ENCODE data around the gene CYBA. TPM values are rescaled to one million over a fixed set of nuclear protein-coding genes. Genes with fewer than 3 reads are reported as not detected.

Gene CYBA
- total RNA-seq, 1 donor from 2014 or later, result 363 TPM

DNA sequence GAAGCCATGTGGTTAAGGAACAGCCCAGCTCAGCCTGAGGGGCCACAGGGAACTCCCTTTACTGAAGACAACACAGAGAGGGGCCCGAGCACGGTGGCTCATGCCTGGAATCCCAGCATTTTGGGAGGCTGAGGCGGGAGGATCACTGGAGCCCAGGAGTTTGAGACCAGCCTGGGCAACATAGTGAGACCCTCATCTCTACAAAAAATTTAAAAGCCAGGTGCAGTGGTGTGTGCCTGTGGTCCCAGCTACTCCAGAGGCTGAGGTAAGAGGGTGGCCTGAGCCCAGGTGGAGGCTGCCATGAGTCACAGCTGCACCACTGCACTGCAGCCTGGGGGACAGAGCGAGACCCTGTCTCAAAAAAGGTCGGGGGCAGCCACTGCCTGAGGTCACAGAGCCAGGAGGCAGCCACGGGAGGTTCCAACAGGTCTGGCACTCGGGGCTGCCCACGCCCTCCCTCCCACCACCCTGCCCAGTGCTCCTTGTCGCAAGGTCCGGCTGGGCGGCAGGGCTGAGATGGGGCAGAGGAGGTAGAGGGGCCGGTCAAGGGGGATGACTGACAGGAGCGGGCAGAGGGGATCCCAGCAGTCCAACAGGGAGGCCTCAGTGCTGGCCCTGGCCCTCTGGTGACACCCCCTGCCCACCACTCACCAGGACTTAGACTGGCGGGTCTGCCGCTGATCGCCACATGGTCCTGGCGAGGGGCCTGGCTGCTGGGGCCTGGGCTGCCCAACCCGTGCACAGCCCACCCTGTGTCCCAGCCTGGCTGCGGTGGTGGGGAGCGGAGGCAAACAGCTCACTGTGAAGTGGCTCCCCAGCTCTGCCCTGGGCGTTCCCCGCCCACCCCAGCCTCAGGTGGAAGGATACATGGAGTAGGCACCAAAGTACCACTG lies 3.4 kb downstream of the CYBA start:
- no peak for DNase-seq (ENCODE audit: extremely low read depth, low read depth, low spot score)

DNA sequence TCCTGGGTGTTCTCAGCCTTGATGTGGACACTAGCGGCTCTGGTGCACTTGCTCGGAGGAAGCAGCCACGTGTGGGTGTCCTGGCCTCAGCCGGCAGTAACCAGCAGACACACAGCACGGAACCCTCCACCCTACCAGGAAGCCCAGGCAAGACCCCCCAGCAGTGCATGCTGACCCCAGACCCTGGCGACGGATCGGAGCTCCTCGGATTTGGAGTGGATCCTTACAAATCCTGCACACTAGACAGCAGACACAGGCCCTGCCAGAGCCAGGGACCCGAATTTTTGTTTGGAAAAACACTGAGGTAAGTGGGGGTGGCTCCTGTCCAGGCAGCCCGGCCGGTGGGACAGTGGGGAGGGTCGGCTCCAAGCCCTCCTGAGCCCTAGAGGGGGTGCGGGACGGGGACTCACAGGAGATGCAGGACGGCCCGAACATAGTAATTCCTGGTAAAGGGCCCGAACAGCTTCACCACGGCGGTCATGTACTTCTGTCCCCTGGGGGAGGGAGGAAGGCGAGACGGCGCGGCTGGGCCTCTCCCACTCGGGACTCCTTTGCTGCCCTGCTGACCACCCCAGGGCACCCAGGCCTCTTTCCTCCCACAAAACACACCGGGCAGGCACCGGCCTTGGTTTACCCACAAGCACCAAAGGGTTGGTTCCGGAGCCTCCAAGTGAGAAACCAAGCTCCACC lies 4.4 kb downstream of the CYBA start:
- no peak for DNase-seq (ENCODE audit: extremely low read depth, low read depth, low spot score)

DNA sequence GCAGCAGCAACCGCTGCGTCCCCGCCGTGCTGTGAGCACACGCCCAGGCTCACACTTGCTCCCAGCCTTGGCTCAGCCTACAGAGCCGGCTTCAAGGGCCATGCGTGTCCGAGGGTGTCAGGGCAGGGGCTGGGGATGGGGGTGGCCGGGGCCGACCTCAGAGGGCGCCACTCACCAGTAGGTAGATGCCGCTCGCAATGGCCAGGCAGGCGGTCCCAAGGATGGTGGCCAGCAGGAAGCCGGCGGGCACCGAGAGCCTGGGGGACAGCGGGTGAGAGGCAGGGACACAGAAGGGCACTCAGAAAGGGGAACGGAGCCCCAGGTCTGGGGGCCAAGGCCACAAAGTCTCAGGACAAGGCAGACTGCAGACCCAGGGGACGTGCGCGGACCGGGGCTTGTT lies 4.9 kb downstream of the CYBA start:
- DNase-seq (ENCODE audit: extremely low read depth, low read depth, low spot score), result no peak

DNA sequence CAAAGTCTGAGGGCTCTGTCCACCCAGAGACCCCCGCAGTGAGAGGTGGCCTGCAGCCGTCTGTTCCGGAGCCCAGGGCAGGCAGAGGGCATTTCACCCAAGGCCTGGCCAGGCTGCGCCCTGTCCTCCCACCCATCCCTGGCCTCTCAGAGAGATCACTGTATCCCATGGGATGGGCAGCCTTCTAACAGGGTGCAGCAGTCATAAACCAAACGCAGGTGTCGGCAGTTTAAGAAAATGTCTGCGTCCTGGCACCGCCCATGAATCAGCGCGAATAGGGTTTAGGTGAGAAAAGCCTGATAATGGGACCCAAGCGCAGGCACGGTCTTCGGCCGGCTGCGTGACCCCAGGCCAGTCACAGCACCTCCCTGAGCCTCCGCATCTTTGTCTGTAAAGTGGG lies 5.4 kb downstream of the CYBA start:
- DNase-seq (ENCODE audit: extremely low read depth, low read depth, low spot score), result no peak

DNA sequence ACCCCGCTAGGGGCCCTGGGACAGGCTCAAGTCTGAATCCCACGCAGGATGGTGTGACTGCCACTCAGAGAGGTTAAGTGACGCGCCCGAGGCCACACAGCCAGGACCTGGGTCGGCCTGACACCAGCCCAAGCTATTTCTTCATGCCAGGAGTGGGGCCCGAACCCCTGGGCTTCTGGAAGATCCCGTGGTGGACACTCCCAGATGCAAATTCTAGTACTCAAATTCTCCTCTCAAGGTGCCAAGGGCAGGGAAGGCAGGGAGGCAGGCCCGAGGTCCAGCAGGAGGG lies 7.3 kb downstream of the CYBA start:
- DNase-seq (ENCODE audit: extremely low read depth, low read depth, low spot score), result no peak

DNA sequence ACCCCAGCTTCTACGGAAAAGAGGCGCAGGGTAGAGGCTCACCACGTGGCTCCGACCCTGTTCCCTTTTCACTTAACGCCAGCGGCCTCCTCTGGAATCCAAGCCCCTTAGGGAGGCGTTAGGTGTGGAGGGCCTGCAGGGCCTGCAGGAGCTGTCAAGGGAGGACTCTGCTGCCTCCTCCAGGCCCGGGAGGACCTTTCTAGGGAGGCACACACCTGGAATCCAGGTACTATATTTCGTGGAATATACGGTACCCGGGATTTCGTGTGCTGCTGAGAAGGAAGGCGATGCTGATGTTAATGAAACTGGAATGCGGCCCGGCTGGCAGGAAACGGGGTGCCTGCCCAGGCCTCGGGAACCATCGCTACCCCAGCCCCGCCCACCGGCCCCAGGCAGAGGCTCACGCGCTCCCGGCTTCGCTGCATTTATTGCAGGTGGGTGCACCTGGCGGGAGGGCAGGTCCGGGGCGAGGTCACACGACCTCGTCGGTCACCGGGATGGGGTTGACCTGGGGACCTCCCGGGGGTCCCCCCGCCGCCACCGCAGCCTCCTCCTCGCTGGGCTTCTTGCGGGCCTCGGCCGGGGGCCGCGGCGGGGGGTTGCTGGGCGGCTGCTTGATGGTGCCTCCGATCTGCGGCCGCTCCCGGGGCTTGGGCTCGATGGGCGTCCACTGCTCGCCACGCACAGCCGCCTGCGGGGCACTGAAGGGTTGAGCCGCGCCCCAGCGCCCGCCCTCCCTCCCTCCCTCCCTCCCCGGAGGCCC lies 7.8 kb downstream of the CYBA start:
- DNase-seq (ENCODE audit: extremely low read depth, low read depth, low spot score), result no peak

DNA sequence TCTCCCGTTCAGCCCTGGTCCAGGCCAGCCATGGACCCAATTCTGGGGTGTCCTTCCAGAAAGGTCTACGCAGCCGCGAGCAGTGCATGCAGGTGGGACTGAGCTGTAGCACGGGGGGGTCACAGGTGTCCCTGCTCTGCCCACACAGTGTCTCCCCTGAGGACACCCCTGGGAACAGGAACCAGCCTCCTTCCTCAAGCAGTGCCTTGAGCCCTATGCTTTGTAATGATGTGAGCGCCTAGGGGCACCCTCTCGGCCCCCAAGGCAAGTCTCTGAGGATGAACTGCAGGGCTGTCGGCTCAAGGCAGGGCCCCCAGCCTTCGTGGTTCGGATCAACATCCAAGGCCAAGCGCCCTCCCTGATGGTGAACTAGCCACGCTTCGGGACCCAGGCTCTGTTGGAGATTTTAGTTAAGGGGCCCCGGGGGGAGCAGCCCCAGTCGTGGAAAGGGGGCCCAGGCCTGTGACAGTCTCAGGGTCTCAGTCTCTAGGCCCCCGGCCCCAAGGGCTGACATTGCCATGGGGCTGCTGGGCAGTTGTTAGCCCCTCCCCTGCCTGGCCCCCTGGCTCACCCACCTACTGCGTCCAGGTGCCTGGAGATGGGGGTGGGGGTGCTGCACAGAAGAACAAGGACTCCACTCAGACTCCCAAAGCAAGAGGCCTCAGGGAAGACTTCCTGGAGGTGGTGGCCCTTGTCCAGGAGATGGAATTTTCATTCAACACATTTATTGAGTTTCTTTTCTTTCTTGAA lies 10.2 kb downstream of the CYBA start:
- no peak for DNase-seq (ENCODE audit: extremely low read depth, low read depth, low spot score)

DNA sequence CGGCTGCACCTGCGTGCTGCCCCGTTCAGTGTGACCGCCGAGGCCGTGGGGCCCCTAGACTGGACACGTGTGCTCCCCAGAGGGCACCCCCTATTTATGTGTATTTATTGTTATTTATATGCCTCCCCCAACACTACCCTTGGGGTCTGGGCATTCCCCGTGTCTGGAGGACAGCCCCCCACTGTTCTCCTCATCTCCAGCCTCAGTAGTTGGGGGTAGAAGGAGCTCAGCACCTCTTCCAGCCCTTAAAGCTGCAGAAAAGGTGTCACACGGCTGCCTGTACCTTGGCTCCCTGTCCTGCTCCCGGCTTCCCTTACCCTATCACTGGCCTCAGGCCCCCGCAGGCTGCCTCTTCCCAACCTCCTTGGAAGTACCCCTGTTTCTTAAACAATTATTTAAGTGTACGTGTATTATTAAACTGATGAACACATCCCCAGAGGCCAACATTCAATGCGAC lies 10.8 kb downstream of the CYBA start:
- DNase-seq (ENCODE audit: extremely low read depth, low read depth, low spot score), result no peak

DNA sequence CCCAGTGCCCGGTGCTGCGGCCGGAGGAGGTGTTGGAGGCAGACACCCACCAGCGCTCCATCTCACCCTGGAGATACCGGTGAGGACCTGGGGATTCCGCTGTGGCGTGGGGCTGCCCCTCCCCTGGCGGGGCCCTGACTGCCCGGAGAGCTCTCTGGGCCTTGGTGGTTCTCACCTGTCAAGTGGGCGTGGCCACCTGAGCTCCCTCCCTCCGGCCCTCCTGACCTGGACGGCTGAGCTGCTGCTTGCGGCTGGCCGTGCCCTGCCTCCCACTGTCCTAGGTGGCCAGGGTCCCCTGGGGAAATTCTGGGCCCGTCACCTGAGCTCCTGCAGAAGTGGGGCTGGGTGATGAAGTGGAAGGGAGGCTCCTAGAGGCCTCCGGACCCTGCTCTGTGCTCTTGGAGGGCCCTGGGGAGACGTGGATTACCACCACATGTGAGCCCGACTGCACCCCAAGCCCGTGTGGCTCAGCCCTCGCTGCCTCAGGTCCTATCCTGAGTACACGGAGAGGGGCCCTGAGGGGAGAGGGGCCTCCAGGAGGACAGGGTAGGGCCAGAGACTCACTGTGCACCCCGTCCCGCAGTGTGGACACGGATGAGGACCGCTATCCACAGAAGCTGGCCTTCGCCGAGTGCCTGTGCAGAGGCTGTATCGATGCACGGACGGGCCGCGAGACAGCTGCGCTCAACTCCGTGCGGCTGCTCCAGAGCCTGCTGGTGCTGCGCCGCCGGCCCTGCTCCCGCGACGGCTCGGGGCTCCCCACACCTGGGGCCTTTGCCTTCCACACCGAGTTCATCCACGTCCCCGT lies 11.4 kb downstream of the CYBA start:
- DNase-seq (ENCODE audit: extremely low read depth, low read depth, low spot score), result no peak

DNA sequence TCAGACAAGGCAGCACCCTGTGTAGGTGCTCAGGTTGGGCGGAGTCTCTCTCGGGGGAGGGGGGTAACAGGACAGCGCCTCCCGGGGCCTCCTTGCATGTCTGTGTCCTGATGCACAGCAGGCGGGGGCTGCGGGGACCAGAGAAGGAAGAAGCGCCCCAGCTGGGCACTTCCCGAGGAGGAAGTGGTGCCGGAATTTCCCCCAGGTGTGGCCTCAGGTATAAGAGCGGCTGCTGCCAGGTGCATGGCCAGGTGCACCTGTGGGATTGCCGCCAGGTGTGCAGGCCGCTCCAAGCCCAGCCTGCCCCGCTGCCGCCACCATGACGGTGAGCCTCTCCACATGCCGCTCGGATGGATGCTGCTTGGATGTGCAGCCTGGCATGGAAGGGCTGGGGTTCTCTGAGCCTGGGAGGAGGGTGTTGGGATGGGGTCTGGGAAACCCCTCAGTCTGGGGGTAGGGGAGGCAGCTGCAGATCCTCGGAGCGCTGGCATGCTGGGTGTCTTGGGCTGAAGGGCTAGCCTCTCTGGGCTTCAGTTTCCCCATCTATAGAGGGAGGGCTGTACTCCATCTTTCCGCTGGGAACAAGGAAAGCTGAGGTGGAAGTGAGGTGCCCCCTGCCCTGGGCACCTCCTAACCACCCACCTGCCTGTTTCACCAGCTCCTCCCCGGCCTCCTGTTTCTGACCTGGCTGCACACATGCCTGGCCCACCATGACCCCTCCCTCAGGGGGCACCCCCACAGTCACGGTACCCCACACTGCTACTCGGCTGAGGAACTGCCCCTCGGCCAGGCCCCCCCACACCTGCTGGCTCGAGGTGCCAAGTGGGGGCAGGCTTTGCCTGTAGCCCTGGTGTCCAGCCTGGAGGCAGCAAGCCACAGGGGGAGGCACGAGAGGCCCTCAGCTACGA lies 12.3 kb downstream of the CYBA start, which contains the start of gene IL17C:
IL17C (plus strand) TSS at position 250 of the 908 bp plus-strand sequence; CDS start at position 320, 70 bp downstream.
- no peak for DNase-seq (ENCODE audit: extremely low read depth, low read depth, low spot score)

DNA sequence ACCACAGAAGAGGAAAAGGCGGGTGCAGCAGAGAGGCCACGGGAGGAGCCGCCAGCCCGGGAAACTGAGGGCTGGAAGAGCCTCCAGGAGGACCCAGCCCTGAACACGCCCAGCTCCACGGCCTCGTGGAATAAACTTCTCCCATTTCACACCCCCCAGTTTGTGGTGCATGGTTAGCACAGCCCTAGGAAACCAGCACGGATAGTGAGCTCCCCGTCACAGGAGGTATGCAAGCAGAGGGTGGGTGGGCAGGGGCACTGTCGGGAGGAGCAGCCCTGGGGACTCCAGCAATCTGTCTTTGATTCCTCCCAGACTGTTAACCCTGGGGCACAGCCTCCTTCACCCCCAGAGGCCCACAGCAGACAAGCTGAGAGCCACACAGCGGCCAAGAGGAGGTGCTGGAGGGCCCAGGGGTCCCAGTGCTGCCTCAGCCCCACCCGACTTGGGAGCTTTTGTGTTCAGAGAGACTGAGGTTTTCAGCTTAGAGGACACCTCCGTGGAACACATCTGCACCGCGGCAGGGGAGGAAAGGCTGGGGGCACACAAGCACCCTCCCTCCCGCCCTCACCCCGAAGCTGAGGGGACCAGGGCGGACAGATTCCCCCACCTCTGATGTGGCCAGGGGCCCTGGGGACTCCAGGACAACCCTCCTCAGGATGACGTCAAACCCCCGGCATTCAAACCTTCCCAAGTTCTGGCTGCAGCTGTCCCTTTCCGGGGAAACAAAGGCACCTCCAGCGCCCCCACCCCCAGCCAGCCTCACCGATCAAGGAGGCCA lies 14.2 kb downstream of the CYBA start:
- DNase-seq (ENCODE audit: extremely low read depth, low read depth, low spot score), result no peak

DNA sequence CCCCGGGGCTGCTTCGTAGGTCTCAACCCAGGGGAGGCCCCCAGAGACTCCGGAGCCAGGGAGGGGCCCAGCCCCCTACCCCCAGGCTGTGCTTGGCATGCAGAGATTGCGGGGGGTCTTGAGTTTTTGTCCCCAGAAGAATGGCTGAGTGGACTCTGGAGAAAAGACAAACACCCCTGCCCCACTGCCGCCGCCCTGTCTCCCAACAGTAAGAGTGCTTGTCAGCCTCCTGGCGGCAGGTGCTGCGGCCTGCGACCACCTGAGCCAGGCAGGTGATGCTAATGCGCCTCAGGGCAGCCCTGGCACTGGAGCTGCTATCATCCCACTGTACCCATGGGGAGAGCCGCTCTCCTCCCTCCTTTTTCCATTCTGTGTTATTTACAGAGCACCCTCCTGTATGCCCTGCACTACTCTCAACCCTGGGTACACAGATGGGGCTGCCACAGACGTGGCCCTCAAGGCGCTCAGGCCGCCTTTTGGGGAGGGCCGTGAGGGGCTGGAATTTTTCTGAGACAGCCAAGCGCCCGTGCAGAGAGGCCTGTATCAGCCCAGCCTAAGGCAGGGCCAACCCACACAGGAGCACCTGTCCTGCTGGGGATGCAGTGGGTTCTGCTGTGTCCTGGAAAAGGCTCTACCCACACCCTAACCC lies 15.1 kb downstream of the CYBA start:
- no peak for DNase-seq (ENCODE audit: extremely low read depth, low read depth, low spot score)

DNA sequence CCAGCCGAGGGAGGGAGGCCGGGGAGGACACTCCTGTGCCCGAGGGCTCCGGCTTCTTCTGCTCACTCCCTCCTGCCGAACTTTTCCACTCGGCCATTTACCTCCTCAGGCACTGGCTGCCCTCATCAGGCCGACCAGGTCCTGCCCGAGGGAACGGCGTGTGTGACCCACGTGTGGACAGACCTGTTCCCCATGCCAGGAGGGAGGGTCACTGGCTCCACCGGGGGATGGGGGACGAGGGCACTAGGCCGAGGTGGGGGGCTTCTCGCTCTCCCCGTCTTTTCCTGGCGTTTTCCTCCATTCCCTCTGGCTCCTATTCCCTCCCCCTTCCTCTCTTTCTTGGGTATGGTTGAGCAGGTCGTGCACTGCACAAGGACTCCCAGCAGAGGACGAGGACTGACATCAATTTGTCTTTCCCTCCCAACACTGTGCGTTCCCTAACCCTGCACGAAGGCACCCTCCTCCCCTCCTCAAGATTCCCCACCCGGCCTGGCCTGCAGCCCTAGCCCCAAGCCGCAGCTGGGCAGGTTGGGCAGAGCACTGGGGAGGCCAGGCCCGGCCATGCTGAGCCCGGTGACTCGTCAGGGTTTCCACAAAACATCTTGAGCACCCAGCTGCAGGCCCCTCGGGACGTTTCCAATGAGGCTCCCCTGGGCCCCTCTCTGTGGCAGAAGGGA lies 15.7 kb downstream of the CYBA start:
- no peak for DNase-seq (ENCODE audit: extremely low read depth, low read depth, low spot score)

DNA sequence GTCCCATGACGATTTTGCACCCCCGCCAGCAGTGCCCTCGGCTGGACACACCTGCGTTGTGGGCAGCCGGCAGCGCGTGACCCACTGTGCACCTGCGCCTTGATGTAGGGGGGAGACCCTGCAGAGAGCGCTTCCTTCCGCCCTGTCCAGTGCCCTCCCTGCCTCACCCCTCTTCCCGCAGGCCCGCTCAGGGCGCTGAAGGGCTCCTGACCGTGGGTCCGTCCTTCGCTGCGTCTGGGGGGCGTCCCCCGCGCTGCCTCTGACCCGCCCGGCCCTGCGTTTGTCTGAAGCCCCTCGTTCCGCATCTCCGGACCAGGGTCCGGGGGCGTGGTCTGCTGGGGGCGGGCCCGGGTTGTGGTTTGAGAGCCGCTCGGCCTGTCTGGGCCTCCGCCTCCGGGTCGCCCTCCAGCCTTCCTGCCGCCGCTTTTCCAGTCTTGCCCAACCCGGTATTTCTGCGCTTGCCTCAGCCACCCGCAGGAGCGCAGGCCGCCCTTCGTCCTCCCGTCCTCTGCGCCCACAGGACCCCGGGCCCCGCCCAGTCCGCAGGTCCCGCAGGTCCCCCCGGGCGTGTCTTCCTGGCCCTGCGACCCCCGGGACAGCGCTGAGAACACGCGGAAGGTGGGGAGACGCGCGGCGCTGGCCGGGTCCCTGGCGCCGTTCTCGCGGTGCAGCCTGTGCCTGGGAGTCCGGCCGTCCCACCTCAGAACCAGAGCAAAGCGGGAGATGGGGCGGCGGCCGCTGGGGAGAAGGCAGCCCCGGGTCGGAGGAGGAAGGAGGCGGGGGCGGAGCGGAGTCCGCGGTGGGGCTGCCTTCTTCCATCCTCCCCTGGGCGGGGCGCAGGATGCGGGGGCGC lies 16.5 kb downstream of the CYBA start:
- no peak for DNase-seq (ENCODE audit: extremely low read depth, low read depth, low spot score)

DNA sequence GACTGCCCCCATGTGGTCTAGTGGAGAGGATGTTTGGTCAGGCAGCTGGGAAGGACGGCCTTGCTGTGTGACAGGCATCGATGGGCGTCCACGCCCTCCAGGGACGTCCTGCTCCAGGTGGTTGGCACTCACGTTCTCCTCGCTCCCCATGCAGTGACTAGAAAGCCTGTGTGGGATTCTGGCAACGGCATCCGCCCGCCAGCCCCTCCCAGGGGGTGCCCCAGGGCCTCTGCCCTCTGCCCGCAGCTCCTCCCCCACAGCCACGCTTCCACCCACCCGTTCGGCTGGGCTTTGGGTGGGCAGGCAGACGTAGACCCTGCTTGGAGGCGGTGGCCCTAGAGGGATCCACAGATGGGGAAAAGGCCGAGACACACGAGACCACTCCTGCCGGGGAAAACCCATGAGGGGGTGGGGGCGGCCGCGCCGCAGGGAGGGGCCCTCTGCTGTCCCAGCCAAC lies 17.1 kb downstream of the CYBA start:
- DNase-seq (ENCODE audit: extremely low read depth, low read depth, low spot score), result no peak

DNA sequence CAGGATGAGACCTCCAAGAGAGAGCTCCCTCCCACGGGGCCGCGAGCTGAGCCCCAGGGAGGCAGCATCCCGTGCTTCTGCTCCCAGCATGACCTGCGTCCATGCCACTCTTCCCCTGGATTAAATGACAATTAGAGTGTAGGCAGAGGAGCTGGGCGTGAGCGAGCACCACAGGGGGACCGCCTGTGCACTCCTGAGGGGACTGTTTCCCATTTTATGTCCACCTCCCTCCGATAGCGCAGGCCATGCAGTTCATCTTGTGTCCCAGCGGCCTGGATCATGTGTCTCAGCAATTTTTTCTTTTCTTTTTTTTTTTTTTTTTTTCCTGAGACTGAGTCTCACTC lies 18.3 kb downstream of the CYBA start:
- DNase-seq (ENCODE audit: extremely low read depth, low read depth, low spot score), result no peak

All from glomerular endothelial cell (primary cell).